Endothelial cell (in vitro differentiated cells): ENCODE data around the gene CSHL1. TPM values are rescaled to one million over a fixed set of nuclear protein-coding genes. Genes with fewer than 3 reads are reported as not detected.

Experiments used
- DNase-seq: peaks from one replicate; pipeline ENCODE4 v3.0.0; 2021; ENCODE audit warnings: low spot score
- H3K27ac Mint-ChIP-seq: one replicate; pipeline ENCODE4 v1.8.0; 2021; ENCODE audit warnings: mixed read lengths, inconsistent platforms; ENCODE audit not compliant: unreplicated experiment
- H3K27me3 Mint-ChIP-seq: one replicate; pipeline ENCODE4 v1.8.0; 2021; ENCODE audit warnings: mild to moderate bottlenecking, moderate library complexity, mixed read lengths, inconsistent platforms; ENCODE audit not compliant: unreplicated experiment
- H3K36me3 Mint-ChIP-seq: one replicate; pipeline ENCODE4 v1.8.0; 2021; ENCODE audit warnings: mild to moderate bottlenecking, low read depth, mixed read lengths, inconsistent platforms; ENCODE audit not compliant: unreplicated experiment
- H3K4me1 Mint-ChIP-seq: one replicate; pipeline ENCODE4 v1.8.0; 2021; ENCODE audit warnings: mild to moderate bottlenecking, mixed read lengths, inconsistent platforms; ENCODE audit not compliant: unreplicated experiment
- H3K4me3 Mint-ChIP-seq: one replicate; pipeline ENCODE4 v1.8.0; 2021; ENCODE audit warnings: mild to moderate bottlenecking, mixed read lengths, inconsistent platforms; ENCODE audit not compliant: unreplicated experiment
- H3K9me3 Mint-ChIP-seq: one replicate; pipeline ENCODE4 v1.8.0; 2021; ENCODE audit warnings: mixed read lengths, inconsistent platforms; ENCODE audit not compliant: unreplicated experiment
- total RNA-seq: library from RNA; stranded (reverse); fragmentation: NEBNext Ultra II Directional; extraction: Animal tissue kit (Norgen Biotek cat#: 25700); gene quantifications from one replicate; pipeline ENCODE4 v1.2.1, GENCODE V29; 2021; ENCODE audit not compliant: unreplicated experiment
- TF ChIP-seq, protein P1 (sequence below): fragments of 200-600 bp; sonication (generic); IDR thresholded peaks from one replicate; pipeline ENCODE4 v1.5.0; 2021; ENCODE audit warnings: antibody characterized with exemption; ENCODE audit not compliant: unreplicated experiment

Gene CSHL1
- total RNA-seq, 1 donor from 2014 or later: not detected

DNA sequence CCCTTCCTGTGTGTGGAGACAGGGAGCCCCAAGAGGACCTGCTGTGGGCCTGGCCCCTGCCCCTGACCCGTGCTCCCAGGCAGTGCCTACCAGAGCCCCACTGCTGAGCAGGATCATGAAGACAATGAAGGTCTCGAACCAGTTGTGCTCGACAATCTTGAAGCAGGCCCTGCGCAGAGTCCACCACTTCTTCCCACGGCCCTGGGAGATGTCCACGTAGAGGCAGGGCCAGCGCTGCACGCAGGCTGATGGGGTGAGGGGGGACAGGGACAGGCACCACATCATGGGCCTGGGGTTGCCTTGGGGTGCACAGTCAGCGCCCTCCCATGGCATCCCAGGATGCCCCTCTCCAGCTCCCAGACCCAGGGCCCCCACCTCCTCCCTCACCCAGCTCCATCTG lies 37.5 kb upstream of the CSHL1 start:
- Mint-ChIP-seq H3K4me1 (no peaks in the 10 kb centered on the region), H3K27me3 (peaks cover 5% of the 10 kb centered on the region), H3K27ac (no peak overlapping the region), H3K4me3 (no peak overlapping the region), H3K9me3 (no peaks in the 10 kb centered on the region), H3K36me3 (no peaks in the 10 kb centered on the region)
- TF ChIP-seq, protein P1, sequence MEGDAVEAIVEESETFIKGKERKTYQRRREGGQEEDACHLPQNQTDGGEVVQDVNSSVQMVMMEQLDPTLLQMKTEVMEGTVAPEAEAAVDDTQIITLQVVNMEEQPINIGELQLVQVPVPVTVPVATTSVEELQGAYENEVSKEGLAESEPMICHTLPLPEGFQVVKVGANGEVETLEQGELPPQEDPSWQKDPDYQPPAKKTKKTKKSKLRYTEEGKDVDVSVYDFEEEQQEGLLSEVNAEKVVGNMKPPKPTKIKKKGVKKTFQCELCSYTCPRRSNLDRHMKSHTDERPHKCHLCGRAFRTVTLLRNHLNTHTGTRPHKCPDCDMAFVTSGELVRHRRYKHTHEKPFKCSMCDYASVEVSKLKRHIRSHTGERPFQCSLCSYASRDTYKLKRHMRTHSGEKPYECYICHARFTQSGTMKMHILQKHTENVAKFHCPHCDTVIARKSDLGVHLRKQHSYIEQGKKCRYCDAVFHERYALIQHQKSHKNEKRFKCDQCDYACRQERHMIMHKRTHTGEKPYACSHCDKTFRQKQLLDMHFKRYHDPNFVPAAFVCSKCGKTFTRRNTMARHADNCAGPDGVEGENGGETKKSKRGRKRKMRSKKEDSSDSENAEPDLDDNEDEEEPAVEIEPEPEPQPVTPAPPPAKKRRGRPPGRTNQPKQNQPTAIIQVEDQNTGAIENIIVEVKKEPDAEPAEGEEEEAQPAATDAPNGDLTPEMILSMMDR: no peak
- DNase-seq: no peak

DNA sequence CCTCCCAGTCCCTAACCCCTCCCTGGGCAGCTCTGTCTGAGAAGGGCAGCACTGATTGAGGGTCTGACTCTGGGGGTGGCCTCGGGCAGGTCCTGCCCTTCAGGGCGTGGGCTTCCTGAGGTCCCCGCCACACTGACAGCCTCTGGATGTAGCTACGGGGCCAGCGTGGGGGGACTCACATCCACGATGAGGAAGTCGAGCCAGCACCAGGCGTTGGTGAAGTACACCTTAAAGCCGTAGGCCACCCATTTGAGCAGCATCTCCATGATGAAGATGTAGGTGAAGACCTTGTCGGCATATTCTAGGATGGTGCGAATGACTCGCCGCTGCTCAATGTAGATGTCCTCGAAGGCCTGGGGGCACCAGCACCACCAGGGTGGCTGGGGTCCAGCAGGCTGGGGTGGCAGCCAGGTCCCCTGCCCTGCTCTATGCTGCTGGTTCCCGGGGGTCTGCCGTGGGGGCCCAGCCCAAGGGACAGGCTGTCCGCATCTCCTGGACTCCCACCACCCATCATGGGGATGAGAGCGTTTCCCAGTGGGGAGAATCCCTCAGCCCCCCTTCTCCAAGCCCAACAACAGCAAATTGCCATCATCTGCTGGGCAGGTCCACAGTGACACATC lies 36.8 kb upstream of the CSHL1 start:
- H3K36me3 Mint-ChIP-seq: no peaks in the 10 kb centered on the region
- H3K27ac Mint-ChIP-seq: no peak overlapping the region
- H3K9me3 Mint-ChIP-seq: no peaks in the 10 kb centered on the region
- no peak overlapping the region for H3K4me3 Mint-ChIP-seq
- no peak for DNase-seq
- peaks cover 5% of the 10 kb centered on the region for H3K27me3 Mint-ChIP-seq
- H3K4me1 Mint-ChIP-seq: no peaks in the 10 kb centered on the region
- TF ChIP-seq, protein P1: no peak

DNA sequence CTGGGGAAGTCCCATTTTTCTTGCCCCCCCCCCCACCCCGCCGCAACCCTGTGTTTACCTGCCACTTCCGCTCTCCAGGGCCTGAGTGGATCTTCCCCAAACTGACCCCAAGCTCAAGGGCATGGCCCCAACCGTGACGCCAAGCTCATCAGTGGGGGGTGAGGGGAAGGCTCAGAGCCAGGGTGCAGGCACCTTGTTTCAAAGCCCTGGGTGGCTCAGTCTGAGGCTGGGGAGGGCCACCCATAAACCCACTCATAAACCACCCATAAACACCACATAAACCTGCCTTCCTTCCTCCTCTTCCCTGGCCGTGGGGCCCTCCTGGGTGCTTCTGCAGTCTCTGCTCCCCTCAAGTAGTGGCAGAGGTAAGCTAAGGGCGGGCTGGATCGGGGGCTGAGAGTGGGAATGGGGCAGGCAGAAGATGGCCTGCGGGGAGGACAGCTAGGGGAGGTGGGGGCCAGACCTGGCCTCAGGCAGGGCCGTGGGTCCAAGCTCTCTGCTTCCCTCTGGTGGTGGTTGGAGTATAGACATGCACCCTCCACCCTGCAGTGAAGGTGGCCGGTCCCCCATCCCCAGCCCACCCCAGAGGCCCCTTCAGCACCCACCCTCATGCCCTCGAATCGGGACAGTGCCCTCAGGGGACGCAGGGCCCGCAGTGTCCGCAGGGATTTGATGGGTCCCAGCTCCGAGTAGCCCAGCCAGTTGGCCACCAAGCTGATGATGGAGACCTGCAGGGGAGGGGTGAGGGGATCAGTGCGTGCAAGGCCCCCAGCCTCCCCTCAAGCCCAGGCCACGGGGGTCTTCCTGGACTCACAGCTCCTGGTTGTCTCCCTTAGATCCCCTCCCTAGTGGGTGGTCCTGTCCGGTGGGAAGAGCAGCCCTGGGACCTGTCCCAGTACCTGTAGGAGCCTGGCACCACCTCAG lies 35.6 kb upstream of the CSHL1 start:
- peak; percentile 71 for DNase-seq
- H3K36me3 Mint-ChIP-seq: no peaks in the 10 kb centered on the region
- H3K4me3 Mint-ChIP-seq: no peak overlapping the region
- no peaks in the 10 kb centered on the region for H3K9me3 Mint-ChIP-seq
- H3K27ac Mint-ChIP-seq: no peak overlapping the region
- H3K27me3 Mint-ChIP-seq: peaks cover 8% of the 10 kb centered on the region
- H3K4me1 Mint-ChIP-seq: no peaks in the 10 kb centered on the region
- TF ChIP-seq, protein P1: peak; percentile 71

DNA sequence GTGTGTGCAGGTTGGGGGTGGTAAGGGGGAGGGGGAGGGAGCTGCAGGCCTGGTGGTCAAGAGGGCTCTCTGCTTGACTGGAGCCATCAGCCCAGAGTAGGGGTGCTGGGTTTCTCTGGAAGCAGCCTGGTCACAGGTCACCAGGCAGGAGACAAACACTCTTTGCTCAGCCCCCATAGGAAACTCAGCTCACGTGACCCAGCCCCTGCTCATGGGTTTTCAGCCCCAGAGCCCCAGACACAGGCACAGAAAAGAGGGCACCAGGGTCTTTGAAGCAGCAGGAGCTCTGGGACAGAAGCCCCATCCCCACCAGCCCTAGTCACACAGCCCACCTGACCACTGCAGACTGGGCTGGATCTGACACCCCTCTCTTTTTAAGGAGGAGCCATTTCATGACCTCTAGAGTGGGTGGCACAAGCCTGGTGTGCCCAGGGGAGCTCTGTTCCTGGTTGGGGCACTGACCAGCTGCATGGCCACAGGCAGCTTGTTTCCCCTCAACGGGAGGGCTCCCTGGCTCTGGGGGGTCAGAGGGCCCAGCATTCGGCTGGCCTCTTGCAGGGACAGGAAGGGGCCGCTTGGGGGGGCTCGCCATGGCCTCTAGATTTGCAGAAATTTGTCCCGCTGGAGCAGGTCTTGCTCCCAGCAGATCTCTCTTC lies 34.9 kb upstream of the CSHL1 start:
- TF ChIP-seq, protein P1: no peak
- H3K4me3 Mint-ChIP-seq: no peak overlapping the region
- peaks cover 11% of the 10 kb centered on the region for H3K27me3 Mint-ChIP-seq
- no peak for DNase-seq
- no peaks in the 10 kb centered on the region for H3K4me1 Mint-ChIP-seq
- H3K36me3 Mint-ChIP-seq: no peaks in the 10 kb centered on the region
- H3K27ac Mint-ChIP-seq: no peak overlapping the region
- H3K9me3 Mint-ChIP-seq: no peaks in the 10 kb centered on the region
